ENCODE data around the gene SUPV3L1.

SUPV3L1 gene

GRCh38 chr10:69225681-69226080 lies 45.6 kb downstream of the SUPV3L1 start:
- H3K27me3 ChIP-seq (ENCODE audit: control insufficient read depth, low read length): no peaks in the 10 kb centered on the region
- H3K9me3 ChIP-seq (ENCODE audit: control insufficient read depth, insufficient read depth, low read length): no peaks in the 10 kb centered on the region
- no peak overlapping the region for H3K27ac ChIP-seq (ENCODE audit: low read depth, low read length)
- 0 out of 2 replicates have a peak, but pooled peaks cover 4% of the 10 kb centered on the region for H3F3A ChIP-seq (ENCODE audit: control insufficient read depth, insufficient read depth)
- no peaks in the 10 kb centered on the region for H4K20me1 ChIP-seq (ENCODE audit: control insufficient read depth, insufficient read depth, low read depth, low read length)
- no peak overlapping the region for H3K4me2 ChIP-seq (ENCODE audit: low read length)
- no peaks in the 10 kb centered on the region for H3K36me3 ChIP-seq (ENCODE audit: control insufficient read depth, low read length)
- no peak for TF ChIP-seq EZH2phosphoT487 (IDR thresholded peaks at IDR 0.05; ENCODE audit: borderline replicate concordance, low read length)
- no peak for TF ChIP-seq CTCF (IDR thresholded peaks at IDR 0.05; ENCODE audit: low read depth, low read length, poor library complexity, severe bottlenecking)
- peaks cover 19% of the 10 kb centered on the region for H3K4me1 ChIP-seq (ENCODE audit: control insufficient read depth, low read length)
- no peaks in the 10 kb centered on the region for H3K79me2 ChIP-seq (ENCODE audit: control insufficient read depth, low read length)
- H3K9me2 ChIP-seq (replicated peaks; ENCODE audit: control insufficient read depth, low read length): no peaks in the 10 kb centered on the region
- no peak overlapping the region for H3K4me3 ChIP-seq (ENCODE audit: low read length)

GRCh38 chr10:69226919-69227450 lies 47.0 kb downstream of the SUPV3L1 start:
- no peaks in the 10 kb centered on the region for H3K36me3 ChIP-seq (ENCODE audit: control insufficient read depth, low read length)
- no peaks in the 10 kb centered on the region for H3K9me2 ChIP-seq (replicated peaks; ENCODE audit: control insufficient read depth, low read length)
- no peak overlapping the region for H3K27ac ChIP-seq (ENCODE audit: low read depth, low read length)
- H3K79me2 ChIP-seq (ENCODE audit: control insufficient read depth, low read length): no peaks in the 10 kb centered on the region
- peaks cover 17% of the 10 kb centered on the region for H3K4me1 ChIP-seq (ENCODE audit: control insufficient read depth, low read length)
- H3K4me2 ChIP-seq (ENCODE audit: low read length): no peak overlapping the region
- H3K4me3 ChIP-seq (ENCODE audit: low read length): no peak overlapping the region
- H3K9me3 ChIP-seq (ENCODE audit: control insufficient read depth, insufficient read depth, low read length): no peaks in the 10 kb centered on the region
- TF ChIP-seq EZH2phosphoT487 (IDR thresholded peaks at IDR 0.05; ENCODE audit: borderline replicate concordance, low read length): no peak
- no peak for TF ChIP-seq CTCF (IDR thresholded peaks at IDR 0.05; ENCODE audit: low read depth, low read length, poor library complexity, severe bottlenecking)
- 0 out of 2 replicates have a peak, but pooled peaks cover 4% of the 10 kb centered on the region for H3F3A ChIP-seq (ENCODE audit: control insufficient read depth, insufficient read depth)
- H4K20me1 ChIP-seq (ENCODE audit: control insufficient read depth, insufficient read depth, low read depth, low read length): no peaks in the 10 kb centered on the region
- H3K27me3 ChIP-seq (ENCODE audit: control insufficient read depth, low read length): no peaks in the 10 kb centered on the region

- Histone ChIP-seq H3K27ac (ENCODE audit: low read depth, low read length) (no peak overlapping the region), H3K79me2 (ENCODE audit: control insufficient read depth, low read length) (no peaks in the 10 kb centered on the region), H3K4me3 (ENCODE audit: low read length) (no peak overlapping the region), H3K9me3 (ENCODE audit: control insufficient read depth, insufficient read depth, low read length) (no peaks in the 10 kb centered on the region), H4K20me1 (ENCODE audit: control insufficient read depth, insufficient read depth, low read depth, low read length) (no peaks in the 10 kb centered on the region), H3F3A (ENCODE audit: control insufficient read depth, insufficient read depth) (0 out of 2 replicates have a peak, but pooled peaks cover under 1% of the 10 kb centered on the region), H3K9me2 (replicated peaks; ENCODE audit: control insufficient read depth, low read length) (no peaks in the 10 kb centered on the region), H3K27me3 (ENCODE audit: control insufficient read depth, low read length) (no peaks in the 10 kb centered on the region), H3K36me3 (ENCODE audit: control insufficient read depth, low read length) (no peaks in the 10 kb centered on the region), H3K4me2 (ENCODE audit: low read length) (no peak overlapping the region), H3K4me1 (ENCODE audit: control insufficient read depth, low read length) (peaks cover 5% of the 10 kb centered on the region)
- TF ChIP-seq CTCF (IDR thresholded peaks at IDR 0.05; ENCODE audit: low read depth, low read length, poor library complexity, severe bottlenecking): no peak
- no peak for TF ChIP-seq EZH2phosphoT487 (IDR thresholded peaks at IDR 0.05; ENCODE audit: borderline replicate concordance, low read length)
Observed at GRCh38 chr10:69228151-69228550, 48.1 kb downstream of the SUPV3L1 start.
